H1 (cell line): Measurements from ENCODE around the gene ALDH5A1. TPM values are rescaled to one million over a fixed set of nuclear protein-coding genes. Genes with fewer than 3 reads are reported as not detected.

ENCODE experiments used
- CTCF ChIA-PET: fragments of 300-600 bp; sonication (Branson Sonifier 250); formaldehyde crosslinking; loops from one replicate; lab custom pipeline; 2021; ENCODE audit not compliant: partially characterized antibody; lab: Charles Lee
- POLR2A ChIA-PET: fragments of 300-600 bp; sonication (Branson Sonifier 250); formaldehyde crosslinking; loops from one replicate; lab custom pipeline; 2021; ENCODE audit warnings: inconsistent platforms; ENCODE audit not compliant: partially characterized antibody; lab: Charles Lee
- DNase-seq, 2 experiments: peaks; one replicate each; pipeline versions ENCODE4 v3.0.0 to v3.0.0-alpha.2; 2010 to 2022; ENCODE audit warnings: low spot score in 2 of 2, low read depth in 1 of 2, mixed read lengths in 1 of 2
- FAIRE-seq: peaks from 2 replicates; lab custom pipeline; 2011; peaks lifted over from hg19 to GRCh38; lab: Jason Lieb, UNC
- H2AFZ ChIP-seq: 2 replicates; pipeline ENCODE4 v1.8.1; 2012; ENCODE audit warnings: low read length, inconsistent platforms
- H2AK5ac ChIP-seq: 2 replicates; pipeline ENCODE4 v1.6.1; 2013; ENCODE audit warnings: low read depth, low read length
- H2BK120ac ChIP-seq: replicated peaks from 2 replicates; pipeline ENCODE3; 2013; ENCODE audit warnings: low read depth, low read length, inconsistent platforms
- H2BK12ac ChIP-seq: 2 replicates; pipeline ENCODE4 v1.6.1; 2013; ENCODE audit warnings: low read depth, low read length
- H2BK15ac ChIP-seq: 2 replicates; pipeline ENCODE4 v1.6.1; 2013; ENCODE audit warnings: low read length
- H2BK20ac ChIP-seq: 2 replicates; pipeline ENCODE4 v1.6.1; 2013; ENCODE audit warnings: low read length
- H2BK5ac ChIP-seq: 2 replicates; pipeline ENCODE4 v1.6.1; 2013; ENCODE audit warnings: low read depth, low read length
- H3K14ac ChIP-seq: 2 replicates; pipeline ENCODE4 v1.6.1; 2013; ENCODE audit warnings: inconsistent platforms; ENCODE audit not compliant: insufficient read length
- H3K18ac ChIP-seq: 2 replicates; pipeline ENCODE4 v1.6.1; 2013; ENCODE audit warnings: low read length; ENCODE audit errors: extremely low read depth
- H3K23ac ChIP-seq: 2 replicates; pipeline ENCODE4 v1.6.1; 2013; ENCODE audit warnings: inconsistent platforms; ENCODE audit not compliant: insufficient read length
- H3K23me2 ChIP-seq: 2 replicates; pipeline ENCODE4 v1.6.1; 2013; ENCODE audit warnings: low read depth, low read length
- H3K27ac ChIP-seq: 2 replicates; pipeline ENCODE4 v1.6.1; 2011; ENCODE audit warnings: low read depth, low read length, inconsistent platforms
- H3K27me3 ChIP-seq, 4 experiments: replicated peaks in 1 of 4; 1 replicate in 1 of 4; 2 replicates in 3 of 4; pipeline versions ENCODE4 v1.6.1 to v1.8.1; 2011 to 2013; ENCODE audit warnings: low read length in 3 of 4, mild to moderate bottlenecking in 3 of 4, inconsistent platforms in 2 of 4, mixed read lengths in 2 of 4, moderate library complexity in 1 of 4; ENCODE audit not compliant: control insufficient read depth in 3 of 4, insufficient read depth in 3 of 4; ENCODE audit errors: extremely low read depth in 1 of 4
- H3K36me3 ChIP-seq, 4 experiments: 2 replicates each; pipeline versions ENCODE4 v1.6.1 to v1.8.1; 2011 to 2013; ENCODE audit warnings: mild to moderate bottlenecking in 4 of 4, low read length in 3 of 4, moderate library complexity in 2 of 4, control low read depth in 1 of 4, inconsistent platforms in 1 of 4; ENCODE audit not compliant: insufficient read depth in 4 of 4, control insufficient read depth in 2 of 4
- H3K4ac ChIP-seq: replicated peaks from 2 replicates; pipeline ENCODE3; 2013; ENCODE audit warnings: low read length, low read depth, mixed read lengths, inconsistent platforms; ENCODE audit not compliant: insufficient read length
- H3K4me1 ChIP-seq, 4 experiments: replicated peaks in 1 of 4; 1 replicate in 1 of 4; 2 replicates in 3 of 4; pipeline versions ENCODE4 v1.6.1 to v1.8.1; 2011 to 2013; ENCODE audit warnings: low read length in 3 of 4, inconsistent platforms in 2 of 4, mixed read lengths in 1 of 4; ENCODE audit not compliant: insufficient read depth in 4 of 4, control insufficient read depth in 3 of 4
- H3K4me2 ChIP-seq, 2 experiments: 2 replicates each; pipeline versions ENCODE4 v1.6.1 to v1.8.1; 2011 to 2013; ENCODE audit warnings: low read depth in 2 of 2, low read length in 2 of 2, control low read depth in 1 of 2, inconsistent platforms in 1 of 2, mild to moderate bottlenecking in 1 of 2; ENCODE audit not compliant: insufficient read depth in 1 of 2
- H3K4me3 ChIP-seq, 4 experiments: fragments of 200-600, 300-600 bp in 1 of 4; sonication (generic), shearing (Covaris generic), sonication (Bioruptor Twin) in 1 of 4; 2 replicates each; pipeline versions ENCODE4 v1.5.1 to v1.8.1; 2011 to 2016; ENCODE audit warnings: low read length in 4 of 4, low read depth in 3 of 4, control low read depth in 2 of 4, inconsistent platforms in 2 of 4, mild to moderate bottlenecking in 2 of 4, mixed read lengths in 1 of 4, moderate library complexity in 1 of 4; ENCODE audit not compliant: insufficient read depth in 2 of 4; ENCODE audit errors: extremely low read depth in 1 of 4
- H3K56ac ChIP-seq: replicated peaks from 2 replicates; pipeline ENCODE3; 2013; ENCODE audit warnings: low read depth, mild to moderate bottlenecking, mixed read lengths, low read length, inconsistent platforms; ENCODE audit not compliant: insufficient read length
- H3K79me1 ChIP-seq: 2 replicates; pipeline ENCODE4 v1.6.1; 2013; ENCODE audit warnings: low read depth, low read length, control low read depth
- H3K79me2 ChIP-seq, 2 experiments: 2 replicates each; pipeline versions ENCODE4 v1.6.1 to v1.8.1; 2012 to 2013; ENCODE audit warnings: low read length in 2 of 2, mild to moderate bottlenecking in 2 of 2, inconsistent platforms in 1 of 2; ENCODE audit not compliant: insufficient read depth in 2 of 2, control insufficient read depth in 1 of 2
- H3K9ac ChIP-seq, 4 experiments: replicated peaks in 1 of 4; 1 replicate in 1 of 4; 2 replicates in 3 of 4; pipeline versions ENCODE4 v1.6.1 to v1.8.1; 2011 to 2013; ENCODE audit warnings: low read depth in 3 of 4, low read length in 3 of 4, control low read depth in 2 of 4, mild to moderate bottlenecking in 2 of 4, moderate library complexity in 2 of 4, inconsistent platforms in 1 of 4; ENCODE audit errors: extremely low read depth in 1 of 4
- H3K9me3 ChIP-seq, 2 experiments: 2 replicates each; pipeline versions ENCODE4 v1.6.1 to v1.8.1; 2012 to 2013; ENCODE audit warnings: mild to moderate bottlenecking in 2 of 2, moderate library complexity in 2 of 2, control low read depth in 1 of 2, inconsistent platforms in 1 of 2, low read depth in 1 of 2, low read length in 1 of 2, mixed read lengths in 1 of 2; ENCODE audit not compliant: insufficient read depth in 2 of 2
- H4K20me1 ChIP-seq, 2 experiments: replicated peaks in 1 of 2; 2 replicates each; pipeline versions ENCODE3 to v1.8.1; 2011 to 2013; ENCODE audit warnings: inconsistent platforms in 2 of 2, low read length in 2 of 2, mild to moderate bottlenecking in 1 of 2; ENCODE audit not compliant: insufficient read depth in 2 of 2, control insufficient read depth in 1 of 2
- H4K5ac ChIP-seq: 2 replicates; pipeline ENCODE4 v1.6.1; 2013; ENCODE audit warnings: low read length, low read depth, mixed read lengths, inconsistent platforms; ENCODE audit not compliant: insufficient read length
- H4K8ac ChIP-seq: 2 replicates; pipeline ENCODE4 v1.8.0; 2013; ENCODE audit warnings: mild to moderate bottlenecking, moderate library complexity, low read length, inconsistent platforms; ENCODE audit not compliant: insufficient read depth; ENCODE audit errors: extremely low read depth
- H4K91ac ChIP-seq: replicated peaks from 2 replicates; pipeline ENCODE3; 2013; ENCODE audit warnings: low read length, mixed read lengths, inconsistent platforms; ENCODE audit not compliant: insufficient read length
- CBX8 ChIP-seq: fragments of 300-800, 300-1000 bp; sonication (generic); IDR thresholded peaks from 2 replicates; pipeline ENCODE4 v1.7.1; 2016; ENCODE audit warnings: low read depth, low read length, borderline replicate concordance
- RXRA ChIP-seq: IDR thresholded peaks from 2 replicates; pipeline ENCODE4 v1.6.1; 2011; ENCODE audit warnings: low read depth, mild to moderate bottlenecking, low read length, moderate library complexity; ENCODE audit not compliant: insufficient read depth
- WGBS, 2 experiments: shearing (Covaris generic) in 1 of 2; methylation state at CpG; one replicate each; pipeline versions ENCODE4 v1.1.6 to v1.1.7; 2013 to 2015; ENCODE audit warnings: low lambda C conversion rate in 2 of 2, mixed read lengths in 2 of 2, inconsistent platforms in 1 of 2, low coverage in 1 of 2, missing lambda C conversion rate in 1 of 2; ENCODE audit not compliant: insufficient replicate concordance in 2 of 2, insufficient coverage in 1 of 2, insufficient read length in 1 of 2; ENCODE audit errors: extremely low coverage in 1 of 2, missing lambda C conversion rate in 1 of 2; 5-methylcytosine and 5-hydroxymethylcytosine counted together
- polyA plus RNA-seq, 7 experiments: library from polyadenylated mRNA; depleted of rRNA in 3 of 7; stranded (reverse) in 5 of 7; unstranded in 2 of 7; fragments of >200 nt in 5 of 7; fragments of 200-250 nt in 2 of 7; gene quantifications; 1 replicate in 5 of 7; 2 replicates in 1 of 7; 4 replicates in 1 of 7; pipeline versions ENCODE4 v1.2.1 to v1.2.3, GENCODE V29; 2011 to 2013; ENCODE audit warnings: missing spikeins in 2 of 7, mixed read lengths in 2 of 7
- total RNA-seq: library from RNA; stranded (reverse); fragmentation: NEBNext Ultra II Directional; extraction: Animal tissue kit (Norgen Biotek cat#: 25700); gene quantifications from 2 replicates; pipeline ENCODE4 v1.2.1, GENCODE V29; 2021

ALDH5A1 gene
- total and polyA plus RNA-seq, 2 of the 8 experiments (the other 6 are each of a cell fraction or from before 2014, with no cell fraction given): 1.5 to 2.4 TPM

- no peak overlapping the region for H2BK120ac ChIP-seq
- H3K27ac ChIP-seq: no peak overlapping the region
- no peak overlapping the region for H2BK20ac ChIP-seq
- no peak overlapping the region for H3K23ac ChIP-seq
- H3K79me2 ChIP-seq: no peaks in the 10 kb centered on the region
- no peak overlapping the region for H2BK15ac ChIP-seq
- H2AK5ac ChIP-seq: no peak overlapping the region
- H4K5ac ChIP-seq: no peak overlapping the region
- FAIRE-seq (no peak), DNase-seq (no peak)
- no peaks in the 10 kb centered on the region for H3K4me1 ChIP-seq
- no peak overlapping the region for H3K9ac ChIP-seq
- no peak overlapping the region for H2AFZ ChIP-seq
- no peak overlapping the region for H3K4me2 ChIP-seq
- H3K18ac ChIP-seq: no peak overlapping the region
- H3K79me1 ChIP-seq: no peaks in the 10 kb centered on the region; the same call in 1 of the 2 replicates
- H3K56ac ChIP-seq: no peak overlapping the region
- no peaks in the 10 kb centered on the region for H4K20me1 ChIP-seq
- no peaks in the 10 kb centered on the region for H3K27me3 ChIP-seq
- no peak overlapping the region for H4K8ac ChIP-seq
- ChIA-PET CTCF (interaction anchor here (1.2 to 5.4 kb wide), 7 partner anchors 11 to 105 kb away, joined by 5 to 56 read pairs (median 8); no protein-coding TSS in a partner anchor), POLR2A (no interaction called here)
- no peak overlapping the region for H2BK5ac ChIP-seq
- H3K36me3 ChIP-seq: no peaks in the 10 kb centered on the region
- WGBS, 2 experiments: 81% methylated on average over 3 of the region's 3 CpGs; no CpG with 5 or more reads in 1 of the 2 experiments
- H3K14ac ChIP-seq: no peak overlapping the region
- H3K4me3 ChIP-seq: no peak overlapping the region
- H3K9me3 ChIP-seq: no peaks in the 10 kb centered on the region
- H2BK12ac ChIP-seq: no peak overlapping the region
- no peaks in the 10 kb centered on the region; the same call in 1 of the 2 replicates for H3K23me2 ChIP-seq
- no peak overlapping the region for H3K4ac ChIP-seq
- no peak overlapping the region for H4K91ac ChIP-seq
- no peak for TF ChIP-seq RXRA
- no peak for TF ChIP-seq CBX8
Measured at GRCh38 chr6:24535210-24535609, 40.4 kb downstream of the ALDH5A1 start.
